G401 (cell line): ENCODE data around the gene METTL23. TPM values are rescaled to one million over a fixed set of nuclear protein-coding genes. Genes with fewer than 3 reads are reported as not detected.
"Not testable (repeated sequence)": the region's sequence is repeated elsewhere in the genome, so short reads cannot be mapped to it uniquely, and the experiment has no call there.

ENCODE experiments used
- DNase-seq: peaks from one replicate; pipeline ENCODE4 v3.0.0-alpha.2; 2015; ENCODE audit warnings: low spot score
- in situ Hi-C: cut with HindIII; loops from 2 replicates; pipeline ENCODE4 v1.10.0; 2016; ENCODE audit warnings: low sequenced_read_pairs, mixed read lengths
- total RNA-seq: library from RNA; depleted of rRNA; stranded (reverse); fragments of >200 nt; shearing (Covaris generic); gene quantifications from 2 replicates; pipeline ENCODE4 v1.2.3, GENCODE V29; 2014; rRNA removed

METTL23 gene
- total RNA-seq, 1 experiment from 2014 or later, result 25.9 TPM

DNA sequence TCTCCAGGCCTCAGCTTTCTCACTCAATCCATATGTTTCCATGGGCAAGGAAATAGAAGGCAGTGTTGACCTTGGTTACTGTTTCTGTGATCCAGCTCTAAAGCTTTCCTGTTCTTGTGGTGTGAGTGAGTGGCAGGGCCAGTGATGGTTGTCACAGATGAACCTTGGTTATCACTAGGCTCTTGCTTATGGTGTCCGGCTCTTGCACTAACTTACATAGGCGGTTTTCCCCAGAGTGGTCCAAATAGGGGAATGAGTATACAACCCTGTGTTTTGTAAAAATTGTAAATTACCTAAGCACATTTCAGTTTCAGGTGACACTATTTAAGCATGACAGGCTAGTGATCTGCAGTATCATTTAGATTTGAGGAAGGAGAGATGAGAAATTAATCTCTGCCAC, 18.1 kb downstream of the METTL23 start:
- DNase-seq, result no peak
- in situ Hi-C loops, result no loop called here

- DNase-seq, in situ Hi-C loops: not testable (repeated sequence)
These were observed 19.1 kb downstream of the METTL23 start for GRCh38 chr17:76745785-76746184.

DNA sequence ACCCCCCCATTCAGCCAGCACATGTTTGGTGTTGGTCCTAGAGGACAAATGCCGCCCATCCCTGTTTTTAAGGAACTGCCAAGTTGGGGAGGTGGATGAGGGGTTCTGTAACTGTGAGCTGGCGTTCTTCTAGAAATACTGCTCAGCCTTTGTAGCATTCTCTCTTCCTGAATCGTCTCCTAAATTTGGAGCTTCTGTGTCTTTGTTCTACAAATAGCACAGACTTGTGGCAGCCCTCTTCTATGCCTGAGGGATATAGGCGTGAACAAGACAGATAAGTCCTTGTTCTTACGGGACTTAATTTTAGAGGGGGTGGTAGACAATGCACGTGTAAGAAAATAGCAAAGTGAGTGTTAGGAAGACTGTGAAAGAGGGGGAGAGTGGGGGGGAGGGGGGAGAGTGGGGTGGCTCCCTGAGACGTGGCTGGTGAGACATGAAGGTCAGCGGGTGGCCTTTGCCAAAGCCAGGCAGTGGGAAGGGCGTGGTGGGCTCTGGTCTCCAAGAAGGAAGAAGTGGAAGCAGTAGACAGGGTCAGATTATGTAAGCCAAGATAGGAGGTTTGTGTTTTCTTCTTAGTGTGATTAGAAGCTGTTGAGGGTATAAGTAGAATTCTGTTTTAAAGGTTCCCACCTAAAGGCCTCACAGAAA, 21.2 kb downstream of the METTL23 start:
- in situ Hi-C loops, result no loop called here
- DNase-seq, result no peak

DNA sequence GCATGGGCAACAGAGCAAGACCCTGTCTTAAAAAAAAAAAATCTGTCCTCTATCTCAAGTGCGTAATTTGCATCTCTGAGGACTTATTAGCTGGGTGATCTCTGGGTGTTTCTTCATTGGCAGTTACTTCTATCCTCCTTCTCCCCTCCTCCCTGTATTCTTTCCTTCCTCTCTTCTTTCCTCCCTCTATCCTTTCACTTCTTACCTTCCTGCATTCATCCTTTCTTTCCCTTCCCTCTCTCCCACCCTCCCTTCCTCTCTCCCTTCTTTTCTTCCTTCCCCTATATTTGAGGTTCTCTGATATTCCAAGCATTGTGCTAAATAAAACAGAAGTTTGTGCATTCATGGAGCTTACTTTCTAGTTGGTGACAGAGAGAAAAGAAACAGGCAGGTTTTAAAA, 22.0 kb downstream of the METTL23 start:
- in situ Hi-C loops, result no loop called here
- no peak for DNase-seq

DNA sequence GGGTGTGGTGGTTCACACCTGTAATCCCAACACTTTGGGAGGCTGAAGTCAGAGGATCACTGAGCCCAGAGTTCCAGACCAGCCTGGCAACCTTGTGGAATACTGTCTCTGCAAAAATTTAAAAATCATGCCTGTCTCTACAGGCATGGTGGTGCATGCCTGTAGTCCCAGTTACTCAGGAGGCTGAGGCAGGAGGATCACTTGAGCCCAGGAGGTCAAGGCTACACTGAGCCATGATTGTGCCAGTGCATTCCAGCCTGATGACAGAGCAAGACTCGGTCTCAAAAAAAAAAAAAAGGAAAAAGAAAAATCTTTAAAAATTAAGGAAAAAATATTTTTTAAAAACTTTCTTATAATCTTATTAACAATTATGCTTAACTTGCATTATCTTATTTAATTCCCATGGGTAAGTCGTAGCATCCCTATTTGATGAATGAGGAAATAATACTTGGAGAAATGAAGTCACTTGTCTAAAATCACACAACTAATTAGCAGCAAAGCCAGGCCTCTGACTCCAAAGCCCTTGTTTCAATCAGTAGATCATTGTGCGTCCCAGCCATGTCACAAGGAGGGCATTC, 24.9 kb downstream of the METTL23 start:
- no peak for DNase-seq
- in situ Hi-C loops, result no loop called here

GRCh38 chr17:76752006-76752405, 25.4 kb downstream of the METTL23 start:
- in situ Hi-C loops, result no loop called here
- DNase-seq, result no peak

DNA sequence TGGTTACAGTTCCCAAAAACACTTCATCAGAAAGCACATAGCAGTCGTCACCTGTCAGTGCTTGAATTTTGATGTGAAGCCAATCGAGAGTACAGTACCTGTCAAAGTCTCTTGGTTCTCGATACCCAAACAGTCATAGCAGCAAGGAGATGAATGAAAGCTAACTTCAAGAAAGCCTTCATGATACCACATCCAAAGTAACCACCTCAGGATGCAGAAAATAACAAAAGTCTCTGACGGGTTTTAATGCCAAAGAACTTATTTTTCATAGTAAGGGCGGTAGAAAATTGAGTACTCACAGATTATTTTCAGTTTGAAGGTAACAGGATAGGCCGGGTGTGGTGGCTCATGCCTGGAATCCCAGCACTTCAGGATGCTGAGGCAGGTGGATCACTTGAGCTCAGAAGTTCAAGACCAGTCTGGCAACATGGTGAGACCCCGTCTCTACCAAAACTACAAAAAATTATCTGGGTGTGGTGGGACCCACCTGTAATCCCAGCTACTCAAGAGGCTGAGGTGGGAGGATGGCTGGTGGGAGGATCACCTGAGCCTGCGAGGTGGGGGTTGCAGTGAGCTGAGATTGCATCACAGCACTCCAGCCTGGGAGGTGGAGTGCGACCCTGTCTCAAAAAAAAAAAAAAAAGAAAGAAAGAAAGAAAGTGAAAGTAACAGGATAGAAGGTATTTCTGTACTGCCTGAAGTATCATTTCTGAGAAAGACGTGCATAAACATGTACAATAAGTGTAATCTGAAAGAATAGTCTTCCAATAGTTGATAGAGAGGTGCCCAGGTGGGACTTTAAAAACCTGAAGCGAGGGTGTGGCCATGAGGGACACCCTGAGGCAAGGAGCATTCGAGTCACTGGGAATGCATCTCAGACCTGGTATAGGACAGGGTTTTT, 26.7 kb downstream of the METTL23 start:
- in situ Hi-C loops, result no loop called here
- DNase-seq, result no peak

GRCh38 chr17:76755285-76755684, 28.6 kb downstream of the METTL23 start:
- no peak for DNase-seq
- in situ Hi-C loops, result no loop called here

DNA sequence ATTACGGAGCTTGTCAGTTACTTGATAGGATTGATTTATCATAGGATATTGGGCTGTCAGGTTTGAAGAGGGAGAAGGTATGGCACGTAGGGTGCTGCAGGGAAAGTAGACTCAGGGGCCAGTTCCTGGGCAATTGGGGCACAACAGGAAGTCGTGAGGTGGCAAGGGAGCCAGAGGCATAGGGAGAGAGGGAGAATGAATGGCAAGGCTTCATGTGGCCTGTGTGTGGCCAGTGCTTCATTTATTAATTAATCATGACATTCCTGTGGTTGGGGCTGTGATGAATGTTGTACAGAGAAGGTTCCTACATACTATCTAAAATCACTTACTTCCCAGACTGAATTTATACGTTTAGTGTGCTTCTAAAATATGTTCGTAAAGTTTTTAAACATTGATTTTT, 30.6 kb downstream of the METTL23 start:
- no peak for DNase-seq
- in situ Hi-C loops, result no loop called here

GRCh38 chr17:76758570-76758969, 31.9 kb downstream of the METTL23 start:
- in situ Hi-C loops, result no loop called here

GRCh38 chr17:76772842-76773525, 46.3 kb downstream of the METTL23 start:
- no peak for DNase-seq
- in situ Hi-C loops, result no loop called here

More at GRCh38 chr17:76758570-76758969, 31.9 kb downstream of the METTL23 start:
- DNase-seq, result no peak

- no peak for DNase-seq
- in situ Hi-C loops, result no loop called here
These were observed 48.5 kb downstream of the METTL23 start for GRCh38 chr17:76775021-76775600.

DNA sequence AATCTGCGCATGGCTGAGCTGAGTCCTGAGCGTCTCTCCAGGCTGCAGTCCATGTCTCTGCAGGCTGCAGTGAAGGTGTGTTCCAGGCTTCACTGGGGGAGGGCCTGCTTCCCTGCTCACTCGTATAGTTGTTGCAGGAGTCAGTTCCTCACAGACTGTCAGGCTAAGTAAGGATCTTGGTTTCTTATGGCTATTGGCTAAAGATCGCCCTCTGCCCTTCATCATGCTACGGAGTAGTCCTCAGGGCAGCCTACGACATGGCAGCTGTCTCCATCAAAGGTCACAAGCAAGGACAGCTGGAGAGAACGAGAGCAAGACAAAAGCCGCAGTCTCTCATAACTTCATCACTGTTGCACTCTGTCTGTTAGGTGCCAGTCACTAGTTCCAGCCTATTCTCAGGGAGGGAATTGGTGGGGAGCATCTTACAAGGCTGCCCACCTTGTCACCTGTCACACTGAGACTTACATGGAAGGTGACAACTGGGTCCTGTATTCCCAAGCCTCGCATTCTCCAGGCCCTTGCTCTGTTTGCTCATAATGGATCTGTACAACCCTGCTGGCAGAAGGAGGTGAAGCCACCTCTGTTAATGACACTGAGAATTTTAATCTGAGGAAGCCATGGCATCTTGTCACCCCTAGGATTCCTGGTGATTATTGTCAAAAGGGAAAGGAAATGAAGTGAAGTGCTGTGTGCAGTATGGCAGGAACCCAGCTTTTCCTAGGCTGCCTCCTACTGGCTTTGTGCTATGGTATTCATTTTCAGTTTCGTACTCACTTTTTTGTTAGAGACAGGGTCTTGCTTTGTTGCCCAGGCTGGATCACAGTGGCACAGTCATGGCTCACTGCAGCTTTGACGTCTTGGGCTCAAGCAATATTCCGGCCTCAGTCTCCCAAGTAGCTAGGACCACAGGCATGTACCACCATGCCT, 54.7 kb downstream of the METTL23 start:
- in situ Hi-C loops, result no loop called here
- no peak for DNase-seq

GRCh38 chr17:76783146-76783545, 56.5 kb downstream of the METTL23 start:
- in situ Hi-C loops, result no loop called here
- no peak for DNase-seq

Other genes starting within 250 kb of the METTL23 start
- gene RHBDF2, start 225.4 kb upstream of the METTL23 start, total RNA-seq, result 4.1 and 13.1 TPM in 2 replicates
- 3.1 and 3.3 TPM in 2 replicates for gene CYGB, start 189.1 kb upstream of the METTL23 start, total RNA-seq
- 9.4 and 12.2 TPM in 2 replicates for gene PRCD, start 186.8 kb upstream of the METTL23 start, total RNA-seq
- gene ST6GALNAC2, start 141.0 kb upstream of the METTL23 start, total RNA-seq, result 14.3 and 30.6 TPM in 2 replicates
- not detected in 2 replicates for gene ST6GALNAC1, start 83.1 kb upstream of the METTL23 start, total RNA-seq
- 93.4 and 96.7 TPM in 2 replicates for gene MXRA7, start 15.9 kb upstream of the METTL23 start, total RNA-seq
- 14.6 and 31.9 TPM in 2 replicates for gene JMJD6, start 233 bp upstream of the METTL23 start, total RNA-seq
- gene SRSF2, start 10.5 kb downstream of the METTL23 start, total RNA-seq, result 369 and 387 TPM in 2 replicates
- 11.5 and 45.7 TPM in 2 replicates for gene MFSD11, start 11.3 kb downstream of the METTL23 start, total RNA-seq
- 0.80 and 3.7 TPM in 2 replicates for gene MGAT5B, start 141.6 kb downstream of the METTL23 start, total RNA-seq